Lower leg skin (tissue), 3 donors: ENCODE results near the gene SERINC4.

ENCODE experiments used
- CTCF ChIP-seq, 3 donors: fragments of 450-650 bp; IDR thresholded peaks; one replicate each; pipeline ENCODE4 v1.5.1; 2016; ENCODE audit warnings: antibody characterized with exemption in 3 of 3, mild to moderate bottlenecking in 3 of 3, moderate library complexity in 2 of 3
- POLR2A ChIP-seq, 2 donors: fragments of 450-650 bp; IDR thresholded peaks; one replicate each; pipeline ENCODE4 v1.6.1; 2016 to 2017; ENCODE audit warnings: antibody characterized with exemption in 2 of 2, mild to moderate bottlenecking in 1 of 2, moderate library complexity in 1 of 2

- no peak for TF ChIP-seq CTCF (IDR thresholded peaks at IDR 0.05)
- no peak for TF ChIP-seq POLR2A (IDR thresholded peaks at IDR 0.05)
Observed at GRCh38 chr15:43794269-43795037, 5.6 kb downstream of the SERINC4 start.
